ENCODE data around the gene F13B.

The F13B gene

GRCh38 chr1:197029749-197030148 is 37.3 kb downstream of the F13B start:
- no peaks in the 10 kb centered on the region for H3K9me3 ChIP-seq (ENCODE audit: control insufficient read depth, insufficient read depth, low read depth, low read length)
- H3K4me3 ChIP-seq (ENCODE audit: low read depth, low read length): no peak overlapping the region
- POLR2A ChIA-PET: no interaction called here
- no peak overlapping the region for H3K27ac ChIP-seq (ENCODE audit: extremely low read depth, low read depth, low read length)
- no peaks in the 10 kb centered on the region for H3K36me3 ChIP-seq (ENCODE audit: control insufficient read depth in 2 of 2, insufficient read depth in 1 of 2, low read length in 2 of 2)
- no peaks in the 10 kb centered on the region for H3K4me1 ChIP-seq (ENCODE audit: control insufficient read depth, insufficient read depth, low read length)
- TF ChIP-seq ZNF24 (tag by site-specific recombination; IDR thresholded peaks at IDR 0.05): no peak
- no peak for TF ChIP-seq ZFP37 (tag by site-specific recombination; IDR thresholded peaks at IDR 0.05)
- TF ChIP-seq, protein P1, sequence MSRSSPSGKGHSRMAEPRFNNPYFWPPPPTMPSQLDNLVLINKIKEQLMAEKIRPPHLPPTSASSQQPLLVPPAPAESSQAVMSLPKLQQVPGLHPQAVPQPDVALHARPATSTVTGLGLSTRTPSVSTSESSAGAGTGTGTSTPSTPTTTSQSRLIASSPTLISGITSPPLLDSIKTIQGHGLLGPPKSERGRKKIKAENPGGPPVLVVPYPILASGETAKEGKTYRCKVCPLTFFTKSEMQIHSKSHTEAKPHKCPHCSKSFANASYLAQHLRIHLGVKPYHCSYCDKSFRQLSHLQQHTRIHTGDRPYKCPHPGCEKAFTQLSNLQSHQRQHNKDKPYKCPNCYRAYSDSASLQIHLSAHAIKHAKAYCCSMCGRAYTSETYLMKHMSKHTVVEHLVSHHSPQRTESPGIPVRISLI (tag by site-specific recombination; IDR thresholded peaks at IDR 0.05): no peak
- no peak for TF ChIP-seq ZNF785 (tag by site-specific recombination; IDR thresholded peaks at IDR 0.05)
- TF ChIP-seq, protein P2, sequence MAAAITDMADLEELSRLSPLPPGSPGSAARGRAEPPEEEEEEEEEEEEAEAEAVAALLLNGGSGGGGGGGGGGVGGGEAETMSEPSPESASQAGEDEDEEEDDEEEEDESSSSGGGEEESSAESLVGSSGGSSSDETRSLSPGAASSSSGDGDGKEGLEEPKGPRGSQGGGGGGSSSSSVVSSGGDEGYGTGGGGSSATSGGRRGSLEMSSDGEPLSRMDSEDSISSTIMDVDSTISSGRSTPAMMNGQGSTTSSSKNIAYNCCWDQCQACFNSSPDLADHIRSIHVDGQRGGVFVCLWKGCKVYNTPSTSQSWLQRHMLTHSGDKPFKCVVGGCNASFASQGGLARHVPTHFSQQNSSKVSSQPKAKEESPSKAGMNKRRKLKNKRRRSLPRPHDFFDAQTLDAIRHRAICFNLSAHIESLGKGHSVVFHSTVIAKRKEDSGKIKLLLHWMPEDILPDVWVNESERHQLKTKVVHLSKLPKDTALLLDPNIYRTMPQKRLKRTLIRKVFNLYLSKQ (tag by site-specific recombination; IDR thresholded peaks at IDR 0.05; ENCODE audit: borderline replicate concordance): no peak
- TF ChIP-seq ZNF548 (tag by site-specific recombination; IDR thresholded peaks at IDR 0.05): no peak
- TF ChIP-seq ZSCAN16 (tag by site-specific recombination; IDR thresholded peaks at IDR 0.05): no peak
- no peak for TF ChIP-seq ZNF76 (tag by site-specific recombination; IDR thresholded peaks at IDR 0.05; ENCODE audit: borderline replicate concordance, low read depth)
- TF ChIP-seq ZIC2 (tag by site-specific recombination; IDR thresholded peaks at IDR 0.05): no peak
- TF ChIP-seq ZNF473 (tag by site-specific recombination; IDR thresholded peaks at IDR 0.05): no peak
- TF ChIP-seq ZNF776 (tag by site-specific recombination; IDR thresholded peaks at IDR 0.05; ENCODE audit: borderline replicate concordance): no peak
- no peak for TF ChIP-seq ZNF335 (tag by site-specific recombination; conservative IDR thresholded peaks at IDR 0.05)
- no peak for TF ChIP-seq ZBTB1 (tag by site-specific recombination; IDR thresholded peaks at IDR 0.05)
- CTCF ChIA-PET: interaction anchor here (0.7 kb wide), 1 partner anchor 1512 kb away, joined by 3 read pairs; no protein-coding TSS in a partner anchor

DNA sequence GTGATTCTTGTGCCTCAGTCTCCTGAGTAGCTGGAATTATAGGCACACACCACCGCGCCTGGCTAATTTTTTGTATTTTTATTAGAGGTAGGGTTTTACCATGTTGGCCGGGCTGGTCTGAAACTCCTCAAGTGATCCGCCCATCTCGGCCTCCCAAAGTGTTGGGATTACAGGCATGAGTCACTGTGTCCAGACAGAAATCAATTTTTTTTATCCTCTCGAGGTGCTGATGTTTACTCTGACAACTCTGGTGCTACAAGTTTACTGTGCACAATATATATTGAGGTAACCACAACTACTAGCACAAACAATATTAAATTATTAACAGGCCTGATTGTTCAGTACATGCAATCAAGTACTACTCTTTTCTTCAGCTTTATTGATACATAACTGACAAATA is 39.7 kb downstream of the F13B start:
- Histone ChIP-seq H3K4me1 (ENCODE audit: control insufficient read depth, insufficient read depth, low read length) (no peaks in the 10 kb centered on the region), H3K36me3 (ENCODE audit: control insufficient read depth in 2 of 2, insufficient read depth in 1 of 2, low read length in 2 of 2) (no peaks in the 10 kb centered on the region), H3K27ac (ENCODE audit: extremely low read depth, low read depth, low read length) (no peak overlapping the region), H3K4me3 (ENCODE audit: low read depth, low read length) (no peak overlapping the region), H3K9me3 (ENCODE audit: control insufficient read depth, insufficient read depth, low read depth, low read length) (no peaks in the 10 kb centered on the region)
- ChIA-PET POLR2A (no interaction called here), CTCF (interaction anchor here (0.7 to 1.4 kb wide), 2 partner anchors 10 to 288 kb away, joined by 3 read pairs; no protein-coding TSS in a partner anchor)
- TF ChIP-seq ZNF19 (tag by site-specific recombination; IDR thresholded peaks at IDR 0.05; ENCODE audit: low read depth) (no peak), ZNF510 (tag by site-specific recombination; IDR thresholded peaks at IDR 0.05; ENCODE audit: insufficient replicate concordance) (no peak), SP3 (tag by site-specific recombination; IDR thresholded peaks at IDR 0.05) (no peak), ZSCAN30 (tag by site-specific recombination; IDR thresholded peaks at IDR 0.05) (no peak)

DNA sequence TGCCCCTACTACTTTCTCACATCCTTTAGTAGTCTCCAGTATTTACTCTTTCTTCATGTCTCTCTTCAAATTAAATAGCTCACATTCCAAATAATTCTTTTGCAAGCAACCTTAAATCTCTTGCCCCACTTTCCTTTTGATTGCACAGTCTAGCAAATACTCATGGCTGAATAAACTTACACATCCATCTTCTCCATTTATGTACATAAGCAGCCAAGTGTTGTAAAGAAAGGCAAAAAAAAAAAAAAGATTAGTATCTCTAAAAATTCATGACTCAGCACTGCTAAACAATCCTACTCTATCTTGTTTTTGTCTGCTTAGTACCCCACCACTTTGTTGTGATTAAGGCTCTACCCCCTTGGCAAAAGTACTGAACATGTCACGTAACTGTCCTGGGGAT is 42.6 kb downstream of the F13B start:
- no peak overlapping the region for H3K27ac ChIP-seq (ENCODE audit: extremely low read depth, low read depth, low read length)
- no peaks in the 10 kb centered on the region for H3K4me1 ChIP-seq (ENCODE audit: control insufficient read depth, insufficient read depth, low read length)
- no peaks in the 10 kb centered on the region for H3K36me3 ChIP-seq (ENCODE audit: control insufficient read depth in 2 of 2, insufficient read depth in 1 of 2, low read length in 2 of 2)
- no peak overlapping the region for H3K4me3 ChIP-seq (ENCODE audit: low read depth, low read length)
- POLR2A ChIA-PET: no interaction called here
- CTCF ChIA-PET: no interaction called here
- H3K9me3 ChIP-seq (ENCODE audit: control insufficient read depth, insufficient read depth, low read depth, low read length): no peaks in the 10 kb centered on the region
- TF ChIP-seq, protein P3, sequence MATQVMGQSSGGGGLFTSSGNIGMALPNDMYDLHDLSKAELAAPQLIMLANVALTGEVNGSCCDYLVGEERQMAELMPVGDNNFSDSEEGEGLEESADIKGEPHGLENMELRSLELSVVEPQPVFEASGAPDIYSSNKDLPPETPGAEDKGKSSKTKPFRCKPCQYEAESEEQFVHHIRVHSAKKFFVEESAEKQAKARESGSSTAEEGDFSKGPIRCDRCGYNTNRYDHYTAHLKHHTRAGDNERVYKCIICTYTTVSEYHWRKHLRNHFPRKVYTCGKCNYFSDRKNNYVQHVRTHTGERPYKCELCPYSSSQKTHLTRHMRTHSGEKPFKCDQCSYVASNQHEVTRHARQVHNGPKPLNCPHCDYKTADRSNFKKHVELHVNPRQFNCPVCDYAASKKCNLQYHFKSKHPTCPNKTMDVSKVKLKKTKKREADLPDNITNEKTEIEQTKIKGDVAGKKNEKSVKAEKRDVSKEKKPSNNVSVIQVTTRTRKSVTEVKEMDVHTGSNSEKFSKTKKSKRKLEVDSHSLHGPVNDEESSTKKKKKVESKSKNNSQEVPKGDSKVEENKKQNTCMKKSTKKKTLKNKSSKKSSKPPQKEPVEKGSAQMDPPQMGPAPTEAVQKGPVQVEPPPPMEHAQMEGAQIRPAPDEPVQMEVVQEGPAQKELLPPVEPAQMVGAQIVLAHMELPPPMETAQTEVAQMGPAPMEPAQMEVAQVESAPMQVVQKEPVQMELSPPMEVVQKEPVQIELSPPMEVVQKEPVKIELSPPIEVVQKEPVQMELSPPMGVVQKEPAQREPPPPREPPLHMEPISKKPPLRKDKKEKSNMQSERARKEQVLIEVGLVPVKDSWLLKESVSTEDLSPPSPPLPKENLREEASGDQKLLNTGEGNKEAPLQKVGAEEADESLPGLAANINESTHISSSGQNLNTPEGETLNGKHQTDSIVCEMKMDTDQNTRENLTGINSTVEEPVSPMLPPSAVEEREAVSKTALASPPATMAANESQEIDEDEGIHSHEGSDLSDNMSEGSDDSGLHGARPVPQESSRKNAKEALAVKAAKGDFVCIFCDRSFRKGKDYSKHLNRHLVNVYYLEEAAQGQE (tag by site-specific recombination; IDR thresholded peaks at IDR 0.05): no peak
- TF ChIP-seq, protein P4, sequence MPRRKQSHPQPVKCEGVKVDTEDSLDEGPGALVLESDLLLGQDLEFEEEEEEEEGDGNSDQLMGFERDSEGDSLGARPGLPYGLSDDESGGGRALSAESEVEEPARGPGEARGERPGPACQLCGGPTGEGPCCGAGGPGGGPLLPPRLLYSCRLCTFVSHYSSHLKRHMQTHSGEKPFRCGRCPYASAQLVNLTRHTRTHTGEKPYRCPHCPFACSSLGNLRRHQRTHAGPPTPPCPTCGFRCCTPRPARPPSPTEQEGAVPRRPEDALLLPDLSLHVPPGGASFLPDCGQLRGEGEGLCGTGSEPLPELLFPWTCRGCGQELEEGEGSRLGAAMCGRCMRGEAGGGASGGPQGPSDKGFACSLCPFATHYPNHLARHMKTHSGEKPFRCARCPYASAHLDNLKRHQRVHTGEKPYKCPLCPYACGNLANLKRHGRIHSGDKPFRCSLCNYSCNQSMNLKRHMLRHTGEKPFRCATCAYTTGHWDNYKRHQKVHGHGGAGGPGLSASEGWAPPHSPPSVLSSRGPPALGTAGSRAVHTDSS (tag by site-specific recombination; IDR thresholded peaks at IDR 0.05): no peak

Measured in HEK293 (cell line).